GM18505 (cell line): ENCODE results near the gene NOD1.
"Not testable (repeated sequence)": the region's sequence is repeated elsewhere in the genome, so short reads cannot be mapped to it uniquely, and the experiment has no call there.

Experiments
- ATAC-seq: cut with Tn5 transposase; IDR thresholded peaks from one replicate; pipeline ENCODE4 v1.9.1; 2021; ENCODE audit not compliant: unreplicated experiment
- POLR2A ChIP-seq: IDR thresholded peaks from 4 replicates; pipeline ENCODE4 v1.6.1; 2011; ENCODE audit warnings: borderline replicate concordance; ENCODE audit not compliant: insufficient read depth, insufficient read length; ENCODE audit errors: extremely low read depth

Gene NOD1

GRCh38 chr7:30433082-30433481 lies 45.5 kb downstream of the NOD1 start:
- ATAC-seq: no peak
- TF ChIP-seq POLR2A: no peak

GRCh38 chr7:30430777-30431176 lies 47.8 kb downstream of the NOD1 start:
- no peak for TF ChIP-seq POLR2A
- no peak for ATAC-seq

- ATAC-seq: no peak
Observed at GRCh38 chr7:30430276-30430675, 48.3 kb downstream of the NOD1 start.

GRCh38 chr7:30429156-30429530 lies 49.4 kb downstream of the NOD1 start:
- TF ChIP-seq POLR2A: no peak

More at GRCh38 chr7:30430276-30430675, 48.3 kb downstream of the NOD1 start:
- TF ChIP-seq POLR2A: no peak

GRCh38 chr7:30428246-30429155 lies 50.1 kb downstream of the NOD1 start:
- no peak for ATAC-seq

More at GRCh38 chr7:30429156-30429530, 49.4 kb downstream of the NOD1 start:
- ATAC-seq: no peak

GRCh38 chr7:30427296-30428070 lies 51.1 kb downstream of the NOD1 start:
- ATAC-seq: no peak
- no peak for TF ChIP-seq POLR2A

More at GRCh38 chr7:30428246-30429155, 50.1 kb downstream of the NOD1 start:
- no peak for TF ChIP-seq POLR2A

- ATAC-seq: no peak
- no peak for TF ChIP-seq POLR2A
Observed at GRCh38 chr7:30424506-30424905, 54.1 kb downstream of the NOD1 start.

GRCh38 chr7:30423788-30424505 lies 54.6 kb downstream of the NOD1 start:
- TF ChIP-seq POLR2A: no peak
- ATAC-seq: no peak

- TF ChIP-seq POLR2A: no peak
- ATAC-seq: no peak
Observed at GRCh38 chr7:30422922-30423321, 55.7 kb downstream of the NOD1 start.

- no peak for TF ChIP-seq POLR2A
- ATAC-seq: no peak
Observed at GRCh38 chr7:30421647-30422196, 56.9 kb downstream of the NOD1 start.

- TF ChIP-seq POLR2A: no peak
- ATAC-seq: no peak
Observed at GRCh38 chr7:30420662-30421061, 57.9 kb downstream of the NOD1 start.

GRCh38 chr7:30420080-30420479 lies 58.5 kb downstream of the NOD1 start:
- not testable (repeated sequence) for ATAC-seq

- TF ChIP-seq POLR2A: no peak
- ATAC-seq: no peak
Observed at GRCh38 chr7:30413864-30414263, 64.7 kb downstream of the NOD1 start.

GRCh38 chr7:30412782-30413504 lies 65.6 kb downstream of the NOD1 start:
- TF ChIP-seq POLR2A: no peak
- no peak for ATAC-seq
